ENCODE data around the gene ACADM. TPM values are rescaled to one million over a fixed set of nuclear protein-coding genes. Genes with fewer than 3 reads are reported as not detected.

ACADM gene
- total RNA-seq, 1 donor from 2014 or later, result 401 TPM

Other genes with a start within 250 kb of the ACADM start
- 0.62 TPM for gene SLC44A5, start 113.6 kb upstream of the ACADM start, total RNA-seq
- 59.3 TPM for gene RABGGTB, start 61.5 kb downstream of the ACADM start, total RNA-seq
- gene MSH4, start 72.2 kb downstream of the ACADM start, total RNA-seq, result 0.35 TPM
- not detected for gene ASB17, start 207.7 kb downstream of the ACADM start, total RNA-seq

Data from Right ventricle myocardium superior (tissue), 1 donor.